GM18508 (cell line): Measurements from ENCODE around the gene HIVEP2.
A peak's percentile ranks its signal among the peaks of the same experiment; 100 is the strongest.

ENCODE experiments used
- ATAC-seq: cut with Tn5 transposase; IDR thresholded peaks from one replicate; pipeline ENCODE4 v1.9.1; 2021; ENCODE audit warnings: moderate number of reproducible peaks; ENCODE audit not compliant: insufficient read depth, unreplicated experiment

The HIVEP2 gene

DNA sequence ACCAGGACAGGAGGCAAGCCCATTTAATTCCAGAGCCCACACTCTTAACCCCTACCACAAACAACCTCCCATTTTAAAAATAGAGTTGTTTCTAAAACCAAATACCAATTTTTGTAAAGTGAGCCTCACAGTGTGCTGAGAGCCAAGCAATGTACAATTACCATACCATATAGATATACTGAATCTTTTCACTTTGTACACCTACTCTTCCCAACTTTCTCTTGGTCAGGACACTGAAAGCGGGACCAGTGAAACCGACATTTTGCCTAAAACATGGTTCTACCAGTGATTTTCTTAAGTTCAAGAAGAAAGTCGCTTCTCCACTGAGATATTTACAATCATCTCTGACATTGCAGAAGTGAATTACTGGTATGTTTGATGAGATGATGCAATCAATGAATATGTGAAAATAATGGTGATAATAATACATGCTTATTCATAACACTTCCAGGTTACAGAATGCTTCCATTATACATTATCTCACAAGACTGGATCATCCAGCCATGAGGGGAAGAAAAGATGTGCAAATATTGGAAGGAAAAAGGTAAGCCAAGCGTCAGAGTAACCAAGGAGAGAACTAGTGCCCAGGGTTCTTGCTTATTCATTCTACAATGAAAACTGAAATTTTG, 74.1 kb downstream of the HIVEP2 start:
- ATAC-seq = no peak

- no peak for ATAC-seq
Observed at GRCh38 chr6:142868917-142869316, 76.1 kb downstream of the HIVEP2 start.

GRCh38 chr6:142867988-142868812, 76.8 kb downstream of the HIVEP2 start:
- ATAC-seq = no peak

DNA sequence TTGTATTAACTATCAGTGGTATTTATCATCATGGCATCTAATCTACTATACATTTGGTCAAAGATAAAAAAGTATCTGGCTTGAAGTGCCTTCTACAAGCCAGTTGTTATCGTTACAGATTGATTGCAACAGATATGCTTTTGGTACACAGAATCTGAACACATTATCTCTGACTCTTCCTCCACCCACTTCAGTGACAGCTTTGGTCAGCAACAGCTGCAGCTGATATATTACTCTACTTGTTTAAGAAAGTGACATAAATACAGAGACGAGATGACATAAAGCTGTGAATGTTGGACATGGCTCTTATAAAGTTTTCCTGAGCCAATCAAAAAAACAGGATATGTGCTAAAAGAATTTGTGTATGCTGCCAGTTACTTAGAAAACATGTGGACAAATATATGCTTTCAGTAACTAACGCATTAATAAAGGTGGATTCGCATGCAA, 77.6 kb downstream of the HIVEP2 start:
- no peak for ATAC-seq

GRCh38 chr6:142863981-142864380, 81.0 kb downstream of the HIVEP2 start:
- ATAC-seq = no peak

- no peak for ATAC-seq
Observed at GRCh38 chr6:142861711-142862110, 83.3 kb downstream of the HIVEP2 start.

GRCh38 chr6:142860498-142860897, 84.5 kb downstream of the HIVEP2 start:
- ATAC-seq = no peak

- ATAC-seq = no peak
Observed at GRCh38 chr6:142857796-142858555, 87.0 kb downstream of the HIVEP2 start.

DNA sequence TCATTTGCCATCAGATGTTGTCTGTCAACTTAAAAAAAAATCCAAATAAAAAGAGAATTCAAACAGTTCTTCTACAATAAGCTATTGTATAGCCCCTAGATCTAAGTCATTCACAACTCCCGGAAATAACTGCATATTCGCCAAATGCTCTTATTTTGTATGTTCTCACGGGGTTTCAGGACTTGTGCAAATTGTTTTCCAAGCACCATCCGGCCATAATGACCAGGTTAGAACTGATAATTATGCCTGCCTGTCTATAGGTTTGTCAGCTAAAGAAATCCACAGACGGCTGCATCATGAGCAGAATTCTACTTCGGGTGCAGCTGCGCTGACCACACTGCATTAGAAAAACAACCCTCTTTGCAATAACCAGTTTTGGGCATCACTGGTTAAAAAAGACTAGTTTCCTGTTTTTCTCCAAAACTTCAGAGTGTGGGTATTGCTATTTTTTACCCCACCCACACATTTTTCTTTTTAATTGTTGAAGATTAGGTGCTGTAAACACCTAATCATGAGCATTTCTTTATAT, 87.7 kb downstream of the HIVEP2 start:
- peak; percentile 27 for ATAC-seq

DNA sequence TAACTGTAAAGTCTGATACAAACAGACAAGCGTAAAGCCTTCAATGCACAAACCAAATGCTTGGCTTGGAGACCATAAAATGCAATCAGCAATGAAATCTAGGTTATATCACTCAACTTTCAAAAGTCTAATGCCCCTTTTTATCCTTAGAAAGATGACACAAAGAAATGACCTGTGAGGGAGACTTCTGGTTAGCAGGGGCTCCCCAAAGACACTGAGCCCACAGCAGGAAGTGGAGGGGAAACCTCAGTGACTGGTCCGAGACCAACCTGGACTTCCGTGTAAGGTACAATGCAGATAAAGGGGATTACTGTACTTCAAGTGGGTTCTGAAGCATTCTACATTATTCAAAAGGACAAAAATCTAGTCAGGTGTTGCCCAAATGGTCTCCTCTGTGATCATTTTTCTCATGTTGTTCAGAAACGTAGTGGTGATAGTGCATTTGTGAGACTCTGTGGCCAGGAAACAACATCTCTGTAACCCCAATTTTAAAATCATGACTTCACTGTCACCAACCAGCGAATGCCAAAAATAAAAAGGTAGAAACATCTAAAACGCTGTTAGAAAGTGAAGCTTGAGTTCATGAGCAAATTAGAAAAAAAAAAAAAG, 88.2 kb downstream of the HIVEP2 start:
- ATAC-seq = peak; percentile 60

DNA sequence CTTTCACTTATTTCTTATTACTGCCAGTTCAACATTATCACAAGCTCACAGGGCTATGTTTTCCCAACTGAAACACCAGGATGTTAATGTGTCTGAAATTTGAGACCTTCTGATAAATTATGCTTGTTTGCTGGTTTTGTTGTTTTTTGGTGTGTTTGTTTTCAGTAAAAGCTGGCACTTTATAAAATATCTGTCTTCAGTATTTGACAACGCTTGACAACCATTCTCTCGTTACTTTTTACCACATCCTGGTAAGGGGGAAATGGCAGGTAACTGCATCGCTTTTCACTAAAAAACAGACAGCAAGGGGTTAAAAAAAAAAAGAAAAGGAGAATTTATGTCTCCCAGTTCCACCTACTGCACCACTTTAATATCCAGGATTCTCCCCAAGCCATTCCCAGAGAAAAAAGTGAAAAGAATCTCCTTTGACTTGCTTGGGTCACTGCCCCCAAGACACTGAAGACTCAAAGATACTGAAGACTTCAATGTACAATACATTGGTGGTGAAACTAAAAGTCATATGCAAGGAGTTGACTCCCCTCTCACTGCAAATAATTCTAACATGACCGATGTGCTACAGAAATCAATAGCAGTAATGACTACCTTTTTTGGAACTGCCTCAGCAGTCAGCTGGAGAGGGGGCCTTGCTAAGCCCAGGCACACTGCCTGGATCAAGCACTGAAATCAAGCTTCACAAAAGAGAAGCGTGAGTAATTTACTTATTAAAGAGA, 88.9 kb downstream of the HIVEP2 start:
- ATAC-seq = no peak

DNA sequence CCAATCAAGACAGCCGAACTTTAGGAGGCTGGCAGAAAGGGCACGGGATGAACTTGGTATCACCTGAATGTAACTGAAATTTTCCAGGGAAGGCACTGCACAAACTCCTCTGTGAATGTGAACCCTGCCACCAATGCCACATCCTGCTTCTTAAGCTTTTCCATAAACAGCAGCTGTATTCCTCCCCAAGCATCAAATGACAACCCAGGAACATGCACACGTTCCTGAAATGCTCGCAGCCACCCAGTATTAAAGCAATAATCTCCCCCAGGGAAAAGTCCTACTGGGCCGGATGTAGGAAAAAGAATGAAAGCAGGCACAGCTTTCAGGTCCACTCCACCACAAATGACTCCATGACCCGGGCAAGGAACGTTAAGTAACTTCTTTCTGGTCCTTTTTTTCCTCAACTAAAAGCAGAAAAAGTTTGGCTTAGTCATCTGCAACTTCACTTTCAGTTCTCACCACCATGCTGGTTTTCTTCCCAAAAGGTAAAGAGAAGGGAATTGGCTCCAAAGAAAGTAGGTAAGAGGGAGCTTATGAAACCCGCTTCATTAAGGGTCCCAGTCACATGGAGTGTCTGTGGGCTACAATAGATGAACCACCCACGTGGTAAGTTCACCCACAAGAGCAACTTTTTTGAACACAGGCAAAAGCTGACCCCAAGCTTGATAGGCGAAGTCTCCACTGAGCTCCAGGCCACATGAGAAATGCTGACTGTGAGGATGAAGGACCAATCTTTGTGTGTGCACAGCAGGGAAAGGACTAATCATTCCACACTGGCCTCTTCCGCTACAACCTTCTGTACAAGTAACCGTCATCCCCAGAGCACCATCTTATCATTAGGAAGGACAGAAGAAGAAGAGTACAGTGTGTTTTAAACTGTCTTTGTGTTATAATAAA, 90.1 kb downstream of the HIVEP2 start:
- ATAC-seq = no peak

GRCh38 chr6:142853244-142854180, 91.5 kb downstream of the HIVEP2 start:
- no peak for ATAC-seq

- ATAC-seq = no peak
Observed at GRCh38 chr6:142851601-142852000, 93.4 kb downstream of the HIVEP2 start.

GRCh38 chr6:142850679-142851423, 94.1 kb downstream of the HIVEP2 start:
- ATAC-seq = peak; percentile 50

- no peak for ATAC-seq
Observed at GRCh38 chr6:142848976-142849375, 96.0 kb downstream of the HIVEP2 start.

- no peak for ATAC-seq
Observed at GRCh38 chr6:142848156-142848555, 96.8 kb downstream of the HIVEP2 start.
